IMR-90 (cell line): ENCODE measurements around the gene ABCA7. TPM values are rescaled to one million over a fixed set of nuclear protein-coding genes. Genes with fewer than 3 reads are reported as not detected.

Source experiments
- ATAC-seq: fragments of 200-7000 bp; cut with Tn5 transposase; 2 replicates; pipeline ENCODE4 v1.9.1; 2020; ENCODE audit warnings: low read depth, mild to moderate bottlenecking, moderate library complexity
- BruUV-seq: library from RNA; stranded (reverse); fragments of 400-500 nt; replicated peaks from 2 replicates; lab custom pipeline; 2021; lab: Mats Ljungman, UMichigan
- CTCF ChIA-PET: fragments of 300-600 bp; formaldehyde crosslinking; extraction: SDS; loops from one replicate; lab custom pipeline; 2021; ENCODE audit warnings: antibody characterized with exemption; lab: Yijun Ruan, JAX
- POLR2A ChIA-PET: fragments of 300-600 bp; sonication (Branson Sonifier 250); formaldehyde crosslinking; loops from one replicate; lab custom pipeline; 2022; ENCODE audit warnings: antibody characterized with exemption; ENCODE audit not compliant: unreplicated experiment; lab: Charles Lee
- DNase-seq: peaks from one replicate; pipeline ENCODE4 v3.0.0; 2013
- H2AFZ ChIP-seq: replicated peaks from 2 replicates; pipeline ENCODE3; 2013; ENCODE audit warnings: low read length, mild to moderate bottlenecking; ENCODE audit not compliant: poor library complexity
- H2AK5ac ChIP-seq: 2 replicates; pipeline ENCODE4 v1.6.1; 2013; ENCODE audit warnings: low read depth, low read length, inconsistent platforms
- H2AK9ac ChIP-seq: replicated peaks from 2 replicates; pipeline ENCODE3; 2013; ENCODE audit warnings: mild to moderate bottlenecking, low read depth, low read length, moderate library complexity; ENCODE audit not compliant: poor library complexity
- H2BK120ac ChIP-seq: 2 replicates; pipeline ENCODE4 v1.6.1; 2013; ENCODE audit warnings: low read depth, low read length, inconsistent platforms
- H2BK15ac ChIP-seq: 3 replicates; pipeline ENCODE4 v1.6.1; 2013; ENCODE audit warnings: low read depth, low read length, inconsistent platforms
- H2BK20ac ChIP-seq: 2 replicates; pipeline ENCODE4 v1.6.1; 2013; ENCODE audit warnings: low read depth, mild to moderate bottlenecking, inconsistent platforms, low read length, moderate library complexity
- H2BK5ac ChIP-seq: 2 replicates; pipeline ENCODE4 v1.6.1; 2013; ENCODE audit warnings: mild to moderate bottlenecking, low read depth, low read length, inconsistent platforms; ENCODE audit not compliant: poor library complexity, severe bottlenecking
- H3K14ac ChIP-seq: replicated peaks from 2 replicates; pipeline ENCODE4 v1.6.1; 2013; ENCODE audit warnings: low read depth, low read length, inconsistent platforms
- H3K18ac ChIP-seq: 2 replicates; pipeline ENCODE4 v1.6.1; 2013; ENCODE audit warnings: low read depth, low read length, control low read depth
- H3K23ac ChIP-seq: 2 replicates; pipeline ENCODE4 v1.6.1; 2013; ENCODE audit warnings: low read depth, low read length, inconsistent platforms
- H3K27ac ChIP-seq: 2 replicates; pipeline ENCODE4 v1.5.1; 2013; ENCODE audit warnings: mild to moderate bottlenecking, control low read depth, low read length; ENCODE audit not compliant: insufficient read depth
- H3K27me3 ChIP-seq: 2 replicates; pipeline ENCODE4 v1.6.1; 2013; ENCODE audit warnings: low read length; ENCODE audit not compliant: control insufficient read depth, insufficient read depth
- H3K36me3 ChIP-seq: 2 replicates; pipeline ENCODE4 v1.6.1; 2013; ENCODE audit warnings: low read length, mixed read lengths; ENCODE audit not compliant: control insufficient read depth, insufficient read depth
- H3K4ac ChIP-seq: 2 replicates; pipeline ENCODE4 v1.6.1; 2013; ENCODE audit warnings: low read depth, low read length, inconsistent platforms
- H3K4me1 ChIP-seq: 2 replicates; pipeline ENCODE4 v1.6.1; 2013; ENCODE audit warnings: low read length, mixed read lengths; ENCODE audit not compliant: control insufficient read depth, insufficient read depth
- H3K4me2 ChIP-seq: 2 replicates; pipeline ENCODE4 v1.6.1; 2013; ENCODE audit warnings: low read depth, mild to moderate bottlenecking, control low read depth, low read length, moderate library complexity
- H3K4me3 ChIP-seq: 2 replicates; pipeline ENCODE4 v1.5.1; 2013; ENCODE audit warnings: low read depth, mild to moderate bottlenecking, control low read depth, low read length, moderate library complexity; ENCODE audit not compliant: insufficient read depth
- H3K56ac ChIP-seq: 2 replicates; pipeline ENCODE4 v1.6.1; 2013; ENCODE audit warnings: low read length, inconsistent platforms; ENCODE audit not compliant: insufficient read depth; ENCODE audit errors: extremely low read depth
- H3K79me1 ChIP-seq, 2 experiments: 2 replicates each; pipeline ENCODE4 v1.6.1; 2013; ENCODE audit warnings: low read length in 2 of 2, inconsistent platforms in 1 of 2, low read depth in 1 of 2
- H3K9ac ChIP-seq: 2 replicates; pipeline ENCODE4 v1.6.1; 2013; ENCODE audit warnings: low read depth, low read length, control low read depth
- H3K9me1 ChIP-seq: 2 replicates; pipeline ENCODE4 v1.6.1; 2013; ENCODE audit warnings: low read length, inconsistent platforms; ENCODE audit not compliant: insufficient read depth
- H3K9me3 ChIP-seq: 2 replicates; pipeline ENCODE4 v1.6.1; 2013; ENCODE audit warnings: low read length; ENCODE audit not compliant: control insufficient read depth, insufficient read depth
- H4K20me1 ChIP-seq: 2 replicates; pipeline ENCODE4 v1.6.1; 2013; ENCODE audit warnings: low read length, inconsistent platforms; ENCODE audit not compliant: insufficient read depth
- H4K5ac ChIP-seq: 2 replicates; pipeline ENCODE4 v1.6.1; 2013; ENCODE audit warnings: mild to moderate bottlenecking, low read depth, low read length, control low read depth
- H4K8ac ChIP-seq, 2 experiments: 2 replicates each; pipeline ENCODE4 v1.6.1; 2013; ENCODE audit warnings: low read depth in 2 of 2, low read length in 2 of 2, control low read depth in 1 of 2, inconsistent platforms in 1 of 2
- H4K91ac ChIP-seq: 2 replicates; pipeline ENCODE4 v1.6.1; 2013; ENCODE audit warnings: low read depth, low read length, inconsistent platforms; ENCODE audit not compliant: insufficient read depth
- CEBPB ChIP-seq: IDR thresholded peaks from 2 replicates; pipeline ENCODE4 v1.6.1; 2012; ENCODE audit warnings: low read depth, low read length, improper control_type of control experiment
- CTCF ChIP-seq: conservative IDR thresholded peaks from 2 replicates; pipeline ENCODE4 v1.5.1; 2012; ENCODE audit warnings: mild to moderate bottlenecking, low read depth, low read length, improper control_type of control experiment
- MAZ ChIP-seq: IDR thresholded peaks from 2 replicates; pipeline ENCODE4 v1.6.1; 2012; ENCODE audit warnings: low read depth, mild to moderate bottlenecking, low read length, improper control_type of control experiment, moderate library complexity, borderline replicate concordance
- NFE2L2 ChIP-seq: fragments of 150-350 bp; IDR thresholded peaks from 2 replicates; pipeline ENCODE4 v1.6.1; 2016; ENCODE audit warnings: low read depth, mild to moderate bottlenecking, low read length
- POLR2A ChIP-seq: IDR thresholded peaks from 2 replicates; pipeline ENCODE4 v1.6.1; 2012; ENCODE audit warnings: mild to moderate bottlenecking, low read depth, low read length
- RCOR1 ChIP-seq: IDR thresholded peaks from 2 replicates; pipeline ENCODE4 v1.6.1; 2012; ENCODE audit warnings: mild to moderate bottlenecking, low read length, improper control_type of control experiment; ENCODE audit not compliant: insufficient replicate concordance
- RFX5 ChIP-seq: IDR thresholded peaks from 2 replicates; pipeline ENCODE4 v1.8.0; 2012; ENCODE audit warnings: low read depth, mild to moderate bottlenecking, low read length, moderate library complexity
- WGBS, 2 experiments: methylation state at CpG; one replicate each; pipeline versions ENCODE4 v1.1.5 to v1.1.7; 2013; ENCODE audit warnings: missing lambda C conversion rate in 2 of 2; ENCODE audit not compliant: insufficient read length in 1 of 2; ENCODE audit errors: extremely low coverage in 2 of 2; 5-methylcytosine and 5-hydroxymethylcytosine counted together
- dilution Hi-C: fragments of 300-500 bp; cut with HindIII; formaldehyde crosslinking; loops from one replicate; pipeline ENCODE4 v1.14.3; 2018; ENCODE audit warnings: low sequenced_read_pairs; ENCODE audit not compliant: unreplicated experiment
- in situ Hi-C: fragments of 300-500 bp; cut with MboI; formaldehyde crosslinking; loops from 3 replicates; pipeline ENCODE4 v1.14.3; 2019; ENCODE audit warnings: low sequenced_read_pairs, inconsistent platforms, mixed read lengths
- intact Hi-C: fragments of 100-400 bp; cut with micrococcal nuclease; formaldehyde crosslinking; loops from 2 replicates; pipeline ENCODE4 v1.10.0; 2022
- polyA plus RNA-seq, 3 experiments: library from polyadenylated mRNA; depleted of rRNA; stranded (reverse); fragments of >200 nt; gene quantifications; 2 replicates each; pipeline ENCODE4 v1.2.3, GENCODE V29; 2012; ENCODE audit warnings: low replicate concordance in 1 of 3
- total RNA-seq: library from RNA; depleted of rRNA; stranded (reverse); fragments of >200 nt; gene quantifications from 2 replicates; pipeline ENCODE4 v1.2.3, GENCODE V29; 2012

ABCA7 gene
- total and polyA plus RNA-seq, 2 of the 4 experiments (the other 2 are of a cell fraction), result 0.36 to 3.3 TPM

- Histone ChIP-seq H3K4me3 (no peak overlapping the region), H3K9ac (no peak overlapping the region), H2AK5ac (no peak overlapping the region), H3K9me3 (peaks cover 2% of the 10 kb centered on the region; the same call in 1 of the 2 replicates), H2AFZ (no peak overlapping the region), H2BK20ac (no peak overlapping the region), H3K18ac (no peak overlapping the region), H2AK9ac (no peak overlapping the region), H3K27ac (no peak overlapping the region), H4K20me1 (no peaks in the 10 kb centered on the region), H3K56ac (no peak overlapping the region), H4K91ac (no peak overlapping the region), H3K9me1 (no peaks in the 10 kb centered on the region), H3K4me1 (no peaks in the 10 kb centered on the region), H3K4me2 (no peak overlapping the region), H3K4ac (no peak overlapping the region), H3K79me1 (no peaks in the 10 kb centered on the region), H3K27me3 (peaks cover 4% of the 10 kb centered on the region; the same call in 1 of the 2 replicates), H4K8ac (no peak overlapping the region), H2BK5ac (no peak overlapping the region), H3K14ac (no peak overlapping the region), H3K23ac (no peak overlapping the region), H2BK120ac (no peak overlapping the region), H2BK15ac (no peak overlapping the region), H3K36me3 (no peaks in the 10 kb centered on the region), H4K5ac (no peak overlapping the region)
- DNase-seq, result no peak
- ChIA-PET CTCF (interaction anchor here (0.7 kb wide), 1 partner anchor 144 kb away, joined by 4 read pairs; no protein-coding TSS in a partner anchor), POLR2A (interaction anchor here (1.0 kb wide), 1 partner anchor 47 kb away, joined by 4 read pairs; no protein-coding TSS in a partner anchor)
- BruUV-seq, result no TSS peak
- dilution Hi-C loops, result no loop called here
- intact Hi-C loops, result no loop called here
- no peak for ATAC-seq
- in situ Hi-C loops, result no loop called here
- WGBS, 2 experiments, result 91% methylated on average over 7 of the region's 16 CpGs; no CpG with 5 or more reads in 1 of the 2 experiments
- TF ChIP-seq RCOR1 (no peak), MAZ (no peak), CTCF (no peak), POLR2A (no peak), RFX5 (no peak), CEBPB (no peak), NFE2L2 (no peak)
Measured at GRCh38 chr19:1076951-1077350, 37.0 kb downstream of the ABCA7 start.
